Rectal smooth muscle tissue (tissue), 1 donor: ENCODE data around the gene PNMA6A.
A peak's percentile ranks its signal among the peaks of the same experiment; 100 is the strongest.
"Not testable (repeated sequence)": the region's sequence is repeated elsewhere in the genome, so short reads cannot be mapped to it uniquely, and the experiment has no call there.

ENCODE experiments used
- H3K27ac ChIP-seq: one replicate; pipeline ENCODE4 v1.7.0; 2013; ENCODE audit warnings: low read depth, low read length, inconsistent platforms
- H3K27me3 ChIP-seq: one replicate; pipeline ENCODE4 v1.7.0; 2013; ENCODE audit warnings: low read length; ENCODE audit not compliant: control insufficient read depth, insufficient read depth
- H3K36me3 ChIP-seq: one replicate; pipeline ENCODE4 v1.7.0; 2013; ENCODE audit warnings: low read length; ENCODE audit not compliant: control insufficient read depth, insufficient read depth
- H3K4me1 ChIP-seq: one replicate; pipeline ENCODE4 v1.7.0; 2013; ENCODE audit warnings: low read length; ENCODE audit not compliant: control insufficient read depth, insufficient read depth
- H3K4me3 ChIP-seq: one replicate; pipeline ENCODE4 v1.7.0; 2013; ENCODE audit warnings: low read length
- H3K9ac ChIP-seq: one replicate; pipeline ENCODE4 v1.7.0; 2013; ENCODE audit warnings: low read length

Gene PNMA6A

DNA sequence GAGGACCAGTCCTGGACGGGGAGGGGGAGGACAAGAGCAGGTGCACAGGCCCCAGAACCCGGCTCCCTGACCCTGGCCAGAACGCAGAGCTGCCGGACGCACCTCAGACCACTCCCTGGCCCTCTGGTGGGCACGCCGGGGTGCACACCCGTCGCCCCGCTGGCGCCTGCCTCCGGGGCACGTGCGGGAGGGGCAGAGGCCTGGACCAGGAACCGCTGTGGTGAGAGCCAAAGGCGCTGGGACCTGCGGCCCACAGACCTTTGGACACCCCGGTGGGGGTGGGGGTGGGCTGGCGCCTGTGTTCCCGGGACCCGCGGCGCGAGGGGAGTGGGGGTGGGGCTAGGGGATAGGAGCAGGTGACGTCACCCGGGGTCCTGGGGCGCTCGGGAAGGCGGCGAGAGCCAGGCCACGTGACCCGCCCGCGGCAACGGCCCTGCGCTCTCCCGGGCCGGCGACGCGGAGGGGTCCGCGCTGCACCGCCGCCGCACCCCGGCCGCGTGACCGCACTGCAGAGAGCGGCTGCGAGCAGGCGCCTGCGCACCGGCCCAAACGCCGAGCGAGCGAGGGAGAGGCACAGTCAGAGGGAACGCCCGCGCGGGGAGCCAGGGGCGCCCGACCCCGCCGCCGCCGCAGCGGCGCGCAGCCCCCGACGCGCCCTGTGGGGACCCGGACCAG, at the start of gene PNMA6A:
TSS of gene PNMA6A (plus strand) at position 546 of the 675 bp plus-strand sequence. CDS start 609 bp downstream, outside the sequence.
- H3K36me3 ChIP-seq, H3K27ac ChIP-seq, H3K9ac ChIP-seq, H3K27me3 ChIP-seq, H3K4me1 ChIP-seq, H3K4me3 ChIP-seq: not testable (repeated sequence)

DNA sequence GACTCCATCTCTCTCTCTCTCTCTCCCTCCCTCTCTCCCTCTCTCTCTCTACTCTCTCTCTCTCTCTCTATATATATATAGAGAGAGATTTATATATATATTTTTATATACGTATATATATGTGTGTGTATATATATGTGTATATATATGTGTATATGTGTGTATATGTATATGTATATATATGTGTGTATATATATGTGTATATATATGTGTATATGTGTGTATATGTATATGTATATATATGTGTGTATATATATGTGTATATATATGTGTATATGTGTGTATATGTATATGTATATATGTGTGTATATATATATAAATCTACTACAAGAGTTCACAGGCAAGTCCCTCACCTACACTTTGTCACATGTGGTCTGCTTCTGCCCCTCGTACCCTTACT, 45.8 kb upstream of the PNMA6A start:
- H3K36me3 ChIP-seq, H3K4me1 ChIP-seq, H3K4me3 ChIP-seq, H3K27ac ChIP-seq, H3K27me3 ChIP-seq, H3K9ac ChIP-seq: not testable (repeated sequence)

- H3K4me1 ChIP-seq, H3K27ac ChIP-seq, H3K9ac ChIP-seq, H3K27me3 ChIP-seq, H3K4me3 ChIP-seq, H3K36me3 ChIP-seq: not testable (repeated sequence)
Observed at GRCh38 chrX:153028487-153028886, 43.8 kb upstream of the PNMA6A start.

DNA sequence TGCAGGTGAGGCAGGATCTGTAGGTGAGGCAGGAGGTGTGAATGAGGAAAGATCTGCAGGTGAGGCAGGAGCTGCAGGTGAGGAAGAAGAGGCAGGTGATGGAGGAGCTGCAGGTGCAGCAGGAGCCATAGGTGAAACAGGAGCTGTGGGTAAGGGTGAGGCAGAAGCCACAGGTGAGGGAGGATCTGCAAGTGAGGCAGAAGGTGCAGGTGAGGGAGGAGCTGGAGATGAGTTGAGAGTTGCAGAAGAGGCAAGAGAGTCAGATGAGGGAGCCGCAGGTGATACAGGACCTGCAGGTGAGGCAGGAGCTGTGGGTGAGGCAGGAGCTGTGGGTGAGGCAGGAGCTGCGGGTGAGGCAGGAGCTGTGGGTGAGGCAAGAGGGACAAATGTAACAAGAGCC, 43.1 kb upstream of the PNMA6A start:
- Histone ChIP-seq H3K4me1 (no peaks in the 10 kb centered on the region), H3K27me3 (no peaks in the 10 kb centered on the region), H3K27ac (no peak overlapping the region), H3K4me3 (no peak overlapping the region), H3K9ac (no peak overlapping the region), H3K36me3 (no peaks in the 10 kb centered on the region)

GRCh38 chrX:153029875-153030274, 42.4 kb upstream of the PNMA6A start:
- H3K4me3 ChIP-seq: no peak overlapping the region
- H3K36me3 ChIP-seq: no peaks in the 10 kb centered on the region
- no peak overlapping the region for H3K27ac ChIP-seq
- no peak overlapping the region for H3K9ac ChIP-seq
- H3K4me1 ChIP-seq: no peaks in the 10 kb centered on the region
- H3K27me3 ChIP-seq: no peaks in the 10 kb centered on the region

DNA sequence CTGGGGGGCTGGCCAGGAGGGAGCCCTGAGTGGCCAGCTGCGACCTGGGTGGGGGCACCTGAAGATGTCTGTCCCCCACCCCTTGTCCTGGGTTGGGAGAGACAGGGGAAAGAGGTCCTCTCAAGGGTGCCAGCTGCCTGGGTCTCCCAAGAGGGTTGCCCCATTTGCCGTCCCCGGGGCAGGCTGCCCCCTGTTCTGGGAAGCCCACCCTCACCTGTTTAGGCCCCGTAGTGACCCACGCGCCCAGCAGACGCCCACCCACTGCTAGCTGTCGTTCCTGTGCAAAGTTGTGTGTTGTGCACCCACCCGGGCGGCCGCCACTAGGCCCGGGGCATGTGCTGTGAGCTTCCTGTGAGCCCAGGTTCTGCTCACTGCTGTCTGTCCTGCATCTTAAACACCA, 41.5 kb upstream of the PNMA6A start:
- H3K9ac ChIP-seq: no peak overlapping the region
- no peaks in the 10 kb centered on the region for H3K4me1 ChIP-seq
- no peak overlapping the region for H3K4me3 ChIP-seq
- H3K36me3 ChIP-seq: no peaks in the 10 kb centered on the region
- no peak overlapping the region for H3K27ac ChIP-seq
- no peaks in the 10 kb centered on the region for H3K27me3 ChIP-seq

DNA sequence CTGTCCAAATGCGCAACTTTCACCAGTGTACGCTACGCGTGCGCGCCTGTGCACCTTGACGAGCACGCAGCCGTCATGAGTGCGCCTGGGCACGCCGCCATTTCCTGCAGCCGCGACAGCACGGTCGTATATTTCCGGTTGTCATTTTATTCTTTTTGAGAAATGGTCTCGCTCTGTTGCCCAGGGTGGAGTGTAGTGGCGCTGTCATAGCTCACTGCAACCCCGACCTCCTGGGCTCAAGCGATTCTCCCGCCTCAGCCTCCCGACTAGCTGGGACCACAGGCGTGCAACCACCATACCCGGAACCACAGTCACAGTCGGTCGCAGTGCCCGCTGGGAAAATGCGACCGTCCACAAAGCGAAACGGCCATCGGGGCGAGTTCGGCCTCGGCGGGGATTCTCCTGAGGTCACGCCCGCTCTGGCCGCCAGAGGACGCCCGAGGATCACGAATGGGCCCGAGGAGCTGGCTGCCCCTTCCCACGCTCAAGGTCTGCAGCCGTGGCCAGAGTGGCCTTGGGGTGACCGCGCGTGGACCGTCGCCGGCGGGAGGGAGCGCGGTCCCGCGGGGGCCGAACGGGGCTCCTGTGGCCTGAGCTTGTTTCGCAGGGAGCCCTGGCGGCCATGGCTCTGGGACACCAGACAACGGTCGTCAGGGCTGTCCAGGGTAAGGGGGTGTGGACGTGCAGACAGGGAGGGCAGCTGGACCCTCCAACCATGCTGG, 39.7 kb upstream of the PNMA6A start:
- H3K4me1 ChIP-seq: no peaks in the 10 kb centered on the region
- peak overlapping the region; percentile 45 for H3K4me3 ChIP-seq
- no peaks in the 10 kb centered on the region for H3K27me3 ChIP-seq
- no peak overlapping the region for H3K27ac ChIP-seq
- no peak overlapping the region for H3K9ac ChIP-seq
- H3K36me3 ChIP-seq: no peaks in the 10 kb centered on the region

- no peaks in the 10 kb centered on the region for H3K27me3 ChIP-seq
- no peak overlapping the region for H3K9ac ChIP-seq
Observed at GRCh38 chrX:153049093-153049492, 23.2 kb upstream of the PNMA6A start.

GRCh38 chrX:153052534-153052933, 19.7 kb upstream of the PNMA6A start:
- Histone ChIP-seq H3K4me1 (no peaks in the 10 kb centered on the region), H3K36me3 (no peaks in the 10 kb centered on the region), H3K9ac (no peak overlapping the region), H3K27me3 (peaks cover 8% of the 10 kb centered on the region), H3K27ac (no peak overlapping the region), H3K4me3 (no peak overlapping the region)

More at GRCh38 chrX:153049093-153049492, 23.2 kb upstream of the PNMA6A start:
- Histone ChIP-seq H3K4me1 (no peaks in the 10 kb centered on the region), H3K36me3 (no peaks in the 10 kb centered on the region), H3K27ac (no peak overlapping the region), H3K4me3 (no peak overlapping the region)

- H3K4me3 ChIP-seq: peak within 1 kb of the TSS; percentile 7
- no peak within 1 kb of the TSS for H3K27ac ChIP-seq
- no peaks in the 10 kb centered on the region for H3K36me3 ChIP-seq
- H3K27me3 ChIP-seq: peaks cover 14% of the 10 kb centered on the region
- H3K9ac ChIP-seq: no peak within 1 kb of the TSS
- H3K4me1 ChIP-seq: no peaks in the 10 kb centered on the region
Observed at GRCh38 chrX:153055871-153056749, 16.1 kb upstream of the PNMA6A start, which contains the start of gene PNMA3. Gene PNMA3 (plus strand): TSS chrX:153056470. CDS start chrX:153057056, 586 bp downstream.

DNA sequence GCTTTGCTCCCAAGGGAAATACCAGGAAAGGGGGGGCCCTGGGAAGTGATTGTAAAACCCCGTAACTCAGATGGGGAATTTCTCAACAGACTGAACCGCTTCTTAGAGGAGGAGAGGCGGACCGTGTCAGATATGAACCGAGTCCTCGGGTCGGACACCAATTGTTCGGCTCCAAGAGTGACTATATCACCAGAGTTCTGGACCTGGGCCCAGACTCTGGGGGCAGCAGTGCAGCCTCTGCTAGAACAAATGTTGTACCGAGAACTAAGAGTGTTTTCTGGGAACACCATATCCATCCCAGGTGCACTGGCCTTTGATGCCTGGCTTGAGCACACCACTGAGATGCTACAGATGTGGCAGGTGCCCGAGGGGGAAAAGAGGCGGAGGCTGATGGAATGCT, 15.0 kb upstream of the PNMA6A start:
- no peaks in the 10 kb centered on the region for H3K4me1 ChIP-seq
- H3K9ac ChIP-seq: no peak overlapping the region
- H3K36me3 ChIP-seq: no peaks in the 10 kb centered on the region
- H3K4me3 ChIP-seq: no peak overlapping the region
- peaks cover 14% of the 10 kb centered on the region for H3K27me3 ChIP-seq
- H3K27ac ChIP-seq: no peak overlapping the region
